Fibroblast of skin of left quadriceps (primary cell): ENCODE measurements around the gene CIAO2B.
"Not testable (repeated sequence)": the region's sequence is repeated elsewhere in the genome, so short reads cannot be mapped to it uniquely, and the experiment has no call there.

ENCODE experiments used
- DNase-seq, 2 experiments: peaks; one replicate each; pipeline ENCODE4 v3.0.0-alpha.2; 2013; ENCODE audit warnings: low read depth in 2 of 2

Gene CIAO2B

DNA sequence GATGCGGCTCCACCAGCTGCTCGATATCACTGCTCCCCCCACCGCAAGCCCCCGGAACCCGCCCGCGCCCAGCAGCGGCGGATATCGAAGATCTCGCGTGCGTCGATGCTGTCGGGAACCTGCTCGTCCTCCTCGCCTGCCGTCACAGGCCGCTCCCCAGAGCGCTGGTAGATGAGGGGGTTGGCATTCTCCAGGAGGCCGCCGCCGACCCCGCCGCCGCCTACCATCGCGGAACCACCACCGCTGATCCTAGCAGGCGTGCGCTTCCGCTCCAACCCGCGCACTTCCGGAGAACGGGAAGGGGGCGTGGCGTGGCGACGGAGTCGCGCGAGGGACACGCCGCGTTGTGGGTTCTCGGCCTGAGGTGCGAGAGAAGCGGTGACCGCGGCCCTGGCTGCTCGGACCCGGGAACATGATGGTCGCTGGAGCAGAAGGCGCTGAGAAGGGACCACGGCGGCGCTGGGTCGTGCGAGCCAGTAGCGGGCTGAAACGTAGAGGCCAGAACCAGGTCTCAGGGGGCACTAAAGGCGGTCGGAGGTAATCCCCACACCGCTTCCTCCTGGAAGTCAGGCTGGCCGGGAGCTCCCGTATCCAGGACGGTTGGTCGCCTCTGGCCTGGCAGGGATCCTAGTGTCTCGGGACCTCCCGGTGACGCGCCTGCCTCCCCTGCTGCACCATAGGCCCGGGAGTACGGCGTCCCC lies at the start of gene CIAO2B:
Gene CIAO2B (minus strand): TSS at position 265 of the 701 bp plus-strand sequence. CDS start 38 bp downstream, at position 227.
- DNase-seq, result peak; percentile 49 to 60

DNA sequence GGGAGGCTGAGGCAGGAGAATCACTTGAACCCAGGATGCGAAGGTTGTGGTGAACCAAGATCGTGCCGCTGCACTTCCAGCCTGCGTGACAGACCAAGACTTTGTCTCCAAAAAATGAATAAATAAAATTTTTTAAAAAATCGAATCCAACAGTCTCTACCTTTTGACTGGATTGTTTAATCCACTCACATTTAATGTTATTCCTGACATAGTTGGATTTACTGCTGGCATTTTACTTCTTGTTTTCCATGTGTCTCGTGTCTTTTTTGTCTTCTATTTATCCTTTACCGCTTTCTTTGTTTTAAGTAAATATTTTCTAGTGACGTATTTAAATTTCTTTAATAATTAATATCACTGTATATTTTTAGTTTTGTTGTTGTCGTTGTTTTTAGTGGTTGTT lies 48.8 kb upstream of the CIAO2B start:
- no peak for DNase-seq

DNA sequence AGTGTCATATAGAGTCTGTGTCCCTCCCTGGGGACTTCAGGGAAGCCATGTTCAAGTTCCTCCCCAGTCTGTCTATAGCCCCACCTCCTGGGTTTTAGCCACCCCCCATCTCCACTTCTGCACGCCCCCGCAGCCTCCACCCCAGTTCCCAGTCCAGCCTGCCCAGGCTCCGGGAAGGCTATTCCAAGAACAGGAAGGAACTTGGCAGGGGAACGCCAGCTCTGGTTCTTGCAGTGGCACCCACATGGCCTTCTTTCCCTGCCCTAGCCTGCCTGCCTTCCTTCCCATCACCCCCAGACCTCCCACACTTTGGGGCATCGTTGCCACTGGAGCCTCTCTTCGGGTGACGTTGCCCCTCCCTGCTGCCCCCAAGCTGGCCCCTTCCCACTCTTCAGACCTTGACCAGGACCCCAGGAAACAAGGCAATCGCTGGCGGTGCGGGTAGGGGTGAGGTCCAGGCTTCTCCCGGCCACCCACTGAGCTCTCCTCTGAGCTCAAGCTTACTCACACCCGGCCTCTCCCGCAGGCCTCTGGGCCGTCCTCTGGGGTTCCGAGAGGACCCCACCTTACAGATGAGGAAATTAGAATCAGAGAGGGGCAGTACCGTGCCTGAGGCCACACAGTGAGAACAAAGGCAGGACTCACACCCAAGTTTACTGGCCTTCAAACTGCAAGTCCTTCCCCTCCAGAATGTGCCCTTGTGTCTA lies 45.0 kb upstream of the CIAO2B start:
- DNase-seq, result no peak

DNA sequence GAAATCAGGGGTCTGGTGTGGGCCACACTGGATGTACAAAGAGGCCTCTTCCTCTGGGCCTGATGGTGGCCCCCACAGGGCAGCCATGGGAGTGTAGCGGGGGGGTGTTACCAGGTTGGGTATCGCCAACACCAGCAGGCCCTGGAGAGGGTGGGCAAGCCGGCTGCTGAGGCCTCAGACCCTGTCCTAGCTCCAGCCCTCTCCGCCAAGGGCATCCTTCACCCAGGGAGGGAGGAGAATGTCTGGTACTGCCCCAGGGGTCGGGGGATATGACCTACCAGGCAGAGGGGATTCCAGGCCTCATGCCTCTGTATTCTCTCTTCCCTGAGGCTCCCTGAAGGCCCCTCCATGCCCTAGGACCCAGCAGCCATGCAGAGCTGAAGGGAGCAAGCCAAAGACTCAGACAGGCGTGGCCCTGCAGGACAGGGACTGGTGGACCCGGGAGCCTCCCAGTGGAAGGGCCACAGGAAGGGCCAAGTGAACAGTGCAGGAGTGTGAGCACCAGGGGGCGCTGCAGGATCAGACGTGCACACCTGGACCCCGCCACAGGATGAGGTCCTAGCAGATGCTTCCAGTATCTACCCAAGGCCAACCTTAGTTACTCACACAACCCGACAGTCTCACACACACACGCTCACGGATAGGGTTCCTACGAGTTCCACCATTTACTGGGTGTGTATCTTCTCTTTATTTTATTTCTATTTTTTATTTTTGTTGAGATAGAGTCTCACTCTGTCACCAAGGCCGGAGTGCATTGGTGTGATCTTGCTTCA lies 43.3 kb upstream of the CIAO2B start:
- DNase-seq, result peak; percentile 45 to 52

DNA sequence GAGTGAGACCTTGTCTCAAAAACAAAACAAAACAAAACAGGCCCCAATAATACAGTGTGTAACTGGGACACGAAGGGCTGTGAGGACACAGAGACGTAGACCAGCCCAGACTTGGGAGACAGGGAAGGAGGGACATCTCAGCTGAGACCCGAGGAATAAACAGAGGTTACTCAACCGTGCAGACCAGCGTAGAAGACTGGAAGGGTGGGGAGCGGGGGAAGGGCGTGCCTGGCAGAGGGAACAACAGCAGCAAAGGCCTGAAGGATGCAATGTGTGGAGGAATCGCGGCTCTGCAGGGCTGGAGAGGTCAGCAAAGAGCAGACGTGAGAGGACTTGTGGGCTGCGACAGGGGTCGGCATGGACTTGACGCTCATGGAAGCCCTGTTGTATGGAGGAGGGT lies 42.5 kb upstream of the CIAO2B start:
- DNase-seq, result no peak

DNA sequence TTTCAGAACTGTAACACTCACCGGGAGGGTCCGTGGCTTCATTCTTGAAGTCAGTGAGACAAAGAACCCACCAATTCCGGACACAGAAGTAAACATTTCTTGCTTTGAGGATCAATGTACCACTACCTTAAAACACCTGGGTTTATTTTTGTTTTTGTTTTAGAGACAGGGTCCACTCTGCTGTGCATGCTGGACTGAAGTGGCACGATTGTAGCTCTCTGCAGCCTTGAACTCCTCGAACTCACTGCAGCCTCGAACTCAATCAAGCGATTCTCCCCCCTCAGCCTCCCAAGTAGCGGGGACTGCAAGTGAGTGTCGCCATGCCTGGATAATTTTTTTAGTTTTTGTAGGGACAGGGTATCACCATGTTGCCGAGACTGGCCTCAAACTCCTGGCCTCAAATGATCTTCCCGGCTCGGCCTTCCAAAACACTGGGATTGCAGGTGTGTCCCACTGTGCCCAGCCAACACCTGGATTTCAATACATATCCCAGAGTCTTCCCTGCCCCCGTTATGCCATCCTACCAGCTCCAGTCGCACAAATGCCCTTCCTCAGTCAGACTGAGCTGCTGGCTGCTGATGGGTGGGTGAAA lies 41.2 kb upstream of the CIAO2B start:
- no peak for DNase-seq

DNA sequence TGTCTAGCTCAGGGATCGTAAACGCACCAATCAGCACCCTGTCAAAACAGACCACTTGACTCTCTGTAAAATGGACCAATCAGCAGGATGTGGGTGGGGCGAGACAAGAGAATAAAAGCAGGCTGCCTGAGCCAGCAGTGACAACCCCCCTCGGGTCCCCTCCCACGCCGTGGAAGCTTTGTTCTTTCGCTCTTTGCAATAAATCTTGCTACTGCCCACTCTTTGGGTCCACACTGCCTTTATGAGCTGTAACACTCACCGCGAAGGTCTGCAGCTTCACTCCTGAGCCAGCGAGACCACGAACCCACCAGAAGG lies 40.7 kb upstream of the CIAO2B start:
- not testable (repeated sequence) for DNase-seq

DNA sequence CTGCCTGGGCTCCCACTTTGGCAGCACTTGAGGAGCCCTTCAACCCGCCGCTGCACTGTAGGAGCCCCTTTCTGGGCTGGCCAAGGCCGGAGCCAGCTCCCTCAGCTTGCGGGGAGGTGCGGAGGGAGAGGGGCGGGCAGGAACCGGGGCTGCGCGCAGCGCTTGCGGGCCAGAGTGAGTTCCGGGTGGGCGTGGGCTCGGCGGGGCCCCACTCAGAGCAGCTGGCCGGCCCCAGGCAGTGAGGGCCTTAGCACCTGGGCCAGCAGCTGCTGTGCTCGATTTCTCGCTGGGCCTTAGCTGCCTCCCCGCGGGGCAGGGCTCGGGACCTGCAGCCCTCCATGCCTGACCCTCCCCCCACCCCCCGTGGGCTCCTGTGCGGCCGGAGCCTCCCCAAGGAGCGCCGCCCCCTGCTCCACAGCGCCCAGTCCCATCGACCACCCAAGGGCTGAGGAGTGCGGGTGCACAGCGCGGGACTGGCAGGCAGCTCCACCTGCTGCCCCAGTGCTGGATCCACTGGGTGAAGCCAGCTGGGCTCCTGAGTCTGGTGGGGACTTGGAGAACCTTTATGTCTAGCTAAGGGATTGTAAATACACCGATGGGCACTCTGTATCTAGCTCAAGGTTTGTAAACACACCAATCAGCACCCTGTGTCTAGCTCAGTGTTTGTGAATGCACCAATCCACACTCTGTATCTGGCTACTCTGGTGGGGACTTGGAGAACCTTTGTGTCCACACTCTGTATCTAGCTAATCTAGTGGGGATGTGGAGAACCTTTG lies 40.1 kb upstream of the CIAO2B start:
- DNase-seq, result not testable (repeated sequence)

DNA sequence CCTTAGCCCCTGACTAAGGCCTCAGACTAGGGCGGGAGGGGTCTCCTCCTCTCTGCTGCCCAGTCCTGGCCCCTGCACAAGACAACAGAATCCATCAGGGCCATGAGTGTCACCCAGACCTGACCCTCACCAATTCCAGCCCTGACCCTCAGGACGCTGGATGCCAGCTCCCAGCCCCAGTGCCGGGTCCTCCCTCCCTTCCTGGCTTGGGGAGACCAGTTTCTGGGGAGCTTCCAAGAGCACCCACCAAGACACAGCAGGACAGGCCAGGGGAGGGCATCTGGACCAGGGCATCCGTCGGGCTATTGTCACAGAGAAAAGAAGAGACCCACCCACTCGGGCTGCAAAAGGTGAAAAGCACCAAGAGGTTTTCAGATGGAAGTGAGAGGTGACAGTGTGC lies 39.5 kb upstream of the CIAO2B start:
- DNase-seq, result no peak

DNA sequence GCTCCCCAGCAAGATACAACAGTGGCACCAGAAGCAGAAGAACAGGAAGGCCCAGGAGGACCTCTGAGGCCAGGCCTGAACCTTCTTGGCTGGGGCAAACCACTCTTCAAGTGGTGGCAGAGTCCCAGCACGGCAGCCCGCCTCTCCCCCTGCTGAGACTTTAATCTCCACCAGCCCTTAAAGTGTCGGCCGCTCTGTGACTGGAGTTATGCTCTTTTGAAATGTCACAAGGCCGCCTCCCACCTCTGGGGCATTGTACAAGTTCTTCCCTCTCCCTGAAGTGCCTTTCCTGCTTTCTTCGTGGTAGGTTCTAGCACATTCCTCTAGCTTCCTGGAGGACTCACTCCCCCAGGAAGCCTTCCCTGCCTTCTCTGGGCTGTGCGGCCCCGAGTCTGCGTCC lies 38.8 kb upstream of the CIAO2B start:
- DNase-seq, result no peak

DNA sequence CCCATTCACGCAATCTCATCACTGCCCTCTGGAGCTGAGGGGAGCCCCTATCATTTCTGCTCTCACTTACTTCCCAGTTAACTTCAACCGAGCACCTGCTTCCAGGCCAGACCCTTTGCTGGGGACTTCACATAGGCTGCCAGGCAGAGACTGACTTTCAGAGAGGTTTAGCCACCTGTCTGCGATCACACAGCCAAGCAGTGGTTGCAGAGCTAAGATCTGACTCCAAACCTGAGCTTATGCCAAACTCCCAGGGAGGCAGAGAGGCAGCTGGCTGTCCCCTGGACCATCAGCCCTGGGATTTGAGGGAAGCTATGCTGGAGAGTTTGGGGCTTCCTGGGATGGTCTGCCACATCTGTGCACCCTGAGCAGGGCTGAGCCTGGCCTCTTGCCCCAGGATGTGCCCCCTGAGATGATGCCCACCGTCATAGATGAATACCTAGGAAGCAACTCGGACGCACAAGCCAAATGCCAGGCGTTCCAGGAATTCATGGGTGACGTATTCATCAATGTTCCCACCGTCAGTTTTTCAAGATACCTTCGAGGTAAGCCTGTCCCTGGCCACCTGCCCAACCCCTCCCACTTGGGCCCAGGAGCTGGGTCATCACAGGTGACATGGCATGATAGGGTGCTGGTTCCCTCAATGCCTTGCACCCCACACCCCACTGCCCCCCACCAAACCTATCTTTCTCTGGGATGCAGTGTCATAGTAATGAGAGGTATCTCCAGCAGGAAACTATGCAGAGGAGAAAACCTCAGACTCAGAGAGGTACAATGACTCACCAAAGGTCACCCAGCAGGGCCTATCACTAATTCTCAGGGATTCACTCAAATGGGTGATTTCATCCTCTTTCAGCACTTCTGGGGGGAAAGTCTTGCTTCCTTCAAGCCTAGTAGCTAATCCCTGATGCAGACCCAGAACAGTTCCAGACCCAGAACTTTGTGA lies 36.8 kb upstream of the CIAO2B start:
- peak in 1 of 2 experiments; percentile 4 for DNase-seq

DNA sequence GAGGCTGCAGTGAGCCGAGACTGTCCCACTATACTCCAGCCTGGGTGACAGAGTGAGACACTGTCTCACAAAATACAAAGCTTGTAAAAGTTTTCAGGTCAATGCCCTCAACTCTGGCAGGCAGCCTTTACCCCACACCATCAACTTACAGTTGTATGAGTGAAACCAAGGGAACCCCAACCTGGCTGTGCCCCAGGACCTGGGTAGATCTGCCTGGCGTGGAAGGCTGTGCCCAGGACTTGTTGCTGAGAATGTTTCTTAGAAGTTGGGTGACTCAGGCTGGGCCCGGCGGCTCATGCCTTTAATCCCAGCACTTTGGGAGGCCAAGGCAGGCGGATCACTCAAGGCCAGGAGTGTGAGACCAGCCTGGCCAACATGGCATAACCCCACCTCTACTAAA lies 34.6 kb upstream of the CIAO2B start:
- no peak for DNase-seq

DNA sequence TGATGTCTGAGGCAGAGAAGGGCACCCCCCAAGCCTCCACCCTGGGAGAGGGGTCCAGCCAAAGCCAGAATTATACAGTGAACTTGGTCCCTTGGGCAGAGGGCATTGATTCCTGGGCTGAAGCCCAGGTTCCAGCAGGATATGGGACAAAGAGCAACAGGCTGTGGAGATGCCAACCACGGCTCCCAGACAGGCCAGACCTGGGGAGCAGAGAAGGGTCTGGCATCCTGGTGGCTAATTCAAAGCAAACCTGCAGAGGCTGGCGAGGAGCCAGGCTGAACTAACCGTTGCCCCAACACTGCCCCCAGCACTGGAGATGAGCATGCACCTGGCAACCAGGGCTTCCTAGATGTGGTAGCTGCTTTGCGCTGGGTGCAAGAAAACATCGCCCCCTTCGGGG lies 29.8 kb upstream of the CIAO2B start:
- DNase-seq, result no peak

DNA sequence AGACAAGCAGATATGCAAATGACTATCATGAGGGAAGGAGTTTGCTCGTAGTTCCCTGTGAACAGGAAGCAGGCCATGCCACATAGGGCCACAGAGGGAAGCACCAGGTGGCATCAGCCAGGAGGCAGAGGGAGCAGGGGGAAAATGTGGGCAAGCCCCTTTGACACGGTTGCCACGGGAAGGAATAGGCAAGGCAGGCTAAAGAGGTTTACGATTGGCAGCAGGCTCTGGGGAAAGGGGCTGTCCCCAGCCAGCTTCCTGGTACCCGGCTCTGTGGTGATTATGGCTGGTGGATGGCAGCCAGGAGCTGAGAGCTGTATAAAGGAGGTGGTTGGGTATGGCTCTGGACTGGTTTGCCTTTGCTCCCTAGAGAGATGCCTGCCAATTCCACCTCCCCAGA lies 27.7 kb upstream of the CIAO2B start:
- no peak for DNase-seq

DNA sequence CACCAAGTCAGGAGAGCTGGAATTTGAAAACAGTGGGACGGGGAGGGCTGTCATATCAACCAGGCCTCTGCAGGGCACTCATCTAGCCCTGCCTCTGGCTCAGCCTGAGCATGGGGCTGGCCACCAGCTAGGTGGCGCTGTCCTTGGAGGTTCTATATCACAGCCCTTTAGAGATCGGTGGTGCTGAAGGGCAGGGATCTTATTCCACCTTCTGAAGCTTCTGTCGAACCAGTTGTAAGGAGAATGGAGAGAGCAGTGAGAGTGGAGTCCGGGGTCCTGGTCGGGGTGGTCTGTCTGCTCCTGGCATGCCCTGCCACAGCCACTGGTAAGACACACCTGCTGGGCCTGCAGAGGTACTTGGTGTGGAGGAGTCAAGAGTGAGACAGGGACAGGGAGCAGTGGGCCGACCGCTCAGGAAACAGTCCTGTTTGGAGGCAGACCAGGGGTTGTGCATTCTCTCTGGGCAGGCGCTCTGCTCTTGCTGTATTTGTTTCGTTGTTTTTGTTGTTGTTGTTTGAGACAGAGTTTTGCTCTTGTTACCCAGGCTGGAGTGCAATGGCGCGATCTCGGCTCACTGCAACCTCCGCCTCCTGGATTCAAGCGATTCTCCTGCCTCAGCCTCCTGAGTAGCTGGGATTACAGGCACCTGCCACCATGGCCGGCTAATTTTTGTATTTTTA lies 27.0 kb upstream of the CIAO2B start, which contains the start of gene CES3:
Gene CES3 (plus strand): TSS at position 202 of the 680 bp plus-strand sequence. CDS start 42 bp downstream, at position 244.
- peak; percentile 20 to 23 for DNase-seq

DNA sequence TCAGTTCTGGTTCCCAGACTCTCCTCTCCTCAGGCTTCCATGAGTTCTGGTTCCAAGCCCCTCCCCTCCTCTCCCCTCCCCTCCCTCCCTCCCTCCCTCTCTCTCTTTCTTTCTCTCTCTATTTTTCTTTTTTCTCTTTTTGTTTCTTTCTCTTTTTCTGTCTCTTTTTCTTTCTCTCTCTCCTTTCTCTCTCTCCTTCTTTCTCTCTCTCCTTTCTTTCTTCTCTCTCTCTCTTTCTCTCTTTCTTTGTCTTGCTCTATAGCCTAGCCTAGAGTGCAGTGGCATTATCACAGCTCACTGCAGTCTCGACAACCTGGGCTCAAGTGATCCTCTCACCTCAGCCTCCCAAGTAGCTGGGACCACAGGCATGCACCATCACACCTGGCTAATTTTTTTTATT lies 26.1 kb upstream of the CIAO2B start:
- DNase-seq, result no peak

DNA sequence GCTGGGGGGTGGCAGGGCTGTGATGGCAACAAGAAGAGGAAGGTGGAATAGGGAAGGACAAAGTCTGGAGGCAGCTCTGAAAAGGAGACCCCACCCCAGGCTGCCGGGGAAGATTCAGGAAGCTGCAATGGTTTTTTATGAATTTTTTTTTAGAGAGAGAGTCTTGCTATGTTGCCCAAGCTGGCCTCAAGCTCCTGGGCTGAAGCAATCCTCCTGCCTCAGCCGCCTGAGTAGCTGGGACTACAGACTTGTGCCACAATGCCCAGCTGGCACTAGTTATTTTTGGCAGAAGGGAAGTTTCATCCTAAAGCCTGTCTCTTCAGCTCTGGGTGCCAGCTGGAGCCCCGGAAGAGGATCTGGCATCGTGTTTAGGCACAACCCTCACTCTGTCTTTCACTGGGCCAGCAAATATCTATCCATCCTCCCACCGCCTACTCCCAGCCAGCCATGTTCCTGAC lies 25.5 kb upstream of the CIAO2B start:
- DNase-seq, result no peak

DNA sequence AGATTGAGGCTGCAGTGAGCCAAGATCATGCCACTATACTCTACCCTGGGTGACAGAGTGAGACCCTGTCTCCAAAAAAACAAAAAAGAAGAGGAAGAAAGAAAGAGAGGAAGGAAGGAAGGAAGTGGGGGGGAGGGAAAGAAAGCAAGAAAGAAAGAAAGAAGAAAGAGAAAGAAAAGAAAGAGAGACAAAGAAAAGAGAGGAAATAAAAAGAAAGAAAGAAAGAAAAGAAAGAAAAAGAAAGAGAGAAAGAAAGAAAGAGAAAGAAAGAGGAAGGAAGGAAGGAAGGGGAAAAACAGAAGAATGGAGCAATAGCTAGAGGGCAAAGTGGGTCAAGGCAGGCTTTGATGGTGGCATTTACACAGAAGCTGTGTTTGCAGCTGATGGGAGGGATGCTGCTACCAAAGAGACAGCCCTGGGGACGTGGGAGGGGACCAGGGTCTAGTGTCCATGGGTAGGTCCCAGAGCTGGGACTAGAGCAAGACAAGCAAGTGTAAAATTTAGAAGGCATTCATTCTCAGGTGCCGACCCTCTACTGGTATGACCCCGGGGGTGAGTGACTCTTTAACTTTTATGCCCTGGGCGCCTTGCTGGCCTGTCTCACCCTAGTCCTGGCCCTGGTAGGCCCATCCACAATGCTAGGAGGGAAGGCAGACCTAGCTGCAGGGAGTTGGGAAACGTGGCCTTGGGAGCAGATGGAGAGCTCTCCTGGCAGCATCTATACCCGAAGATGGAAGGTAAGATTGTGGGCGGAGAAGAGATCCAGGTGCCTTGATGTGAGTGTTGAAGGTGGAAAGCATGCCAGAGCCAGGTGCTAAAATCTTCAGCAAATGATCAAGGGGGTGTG lies 24.9 kb upstream of the CIAO2B start:
- DNase-seq, result no peak

DNA sequence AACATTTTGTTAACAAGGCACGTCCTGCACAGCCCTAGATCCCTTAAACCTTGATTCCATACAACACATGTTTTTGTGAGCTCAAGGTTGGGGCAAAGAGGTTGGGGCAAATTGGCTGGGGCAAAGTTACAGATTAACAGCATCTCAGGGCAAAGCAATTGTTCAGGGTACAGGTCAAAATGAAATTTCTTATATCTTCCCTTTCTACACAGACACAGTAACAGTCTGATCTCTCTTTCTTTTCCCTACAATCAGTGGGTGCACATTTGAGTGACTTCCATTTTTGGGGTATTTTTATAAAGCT lies 21.9 kb upstream of the CIAO2B start:
- not testable (repeated sequence) for DNase-seq
